Measurements from ENCODE around the gene ZYG11A. TPM values are rescaled to one million over a fixed set of nuclear protein-coding genes. Genes with fewer than 3 reads are reported as not detected.

The ZYG11A gene
- total RNA-seq, 1 donor from 2014 or later: 0.30 TPM

DNA sequence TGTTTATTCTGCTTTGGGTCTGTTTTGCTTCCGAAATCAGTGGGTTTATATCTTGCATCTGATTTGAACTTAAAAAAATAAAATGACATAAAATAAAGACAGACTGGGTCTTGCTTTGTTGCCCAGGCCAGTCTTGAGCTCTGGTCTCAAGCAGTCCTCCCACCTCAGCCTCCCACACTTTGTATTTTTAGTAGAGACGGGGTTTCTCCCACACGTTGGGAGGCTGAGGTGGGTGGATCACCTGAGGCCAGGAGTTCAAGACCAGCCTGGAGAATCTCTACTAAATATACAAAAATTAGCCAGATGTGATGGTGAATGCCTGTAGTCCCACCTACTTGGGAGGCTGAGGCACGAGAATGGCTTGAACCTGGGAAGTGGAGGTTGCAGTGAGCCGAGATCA, 5.9 kb downstream of the ZYG11A start:
- Histone ChIP-seq H3K27ac (ENCODE audit: low read depth, low read length) (no peak overlapping the region), H3K9ac (ENCODE audit: low read length) (no peak overlapping the region), H2AFZ (ENCODE audit: low read depth, low read length) (no peak overlapping the region), H3K9me3 (ENCODE audit: insufficient read depth, low read depth, low read length) (no peaks in the 10 kb centered on the region), H3K79me2 (ENCODE audit: insufficient read depth, low read length) (no peaks in the 10 kb centered on the region), H3K4me2 (ENCODE audit: low read length) (no peak overlapping the region), H3K36me3 (ENCODE audit: insufficient read depth, low read length) (no peaks in the 10 kb centered on the region), H3K4me3 (ENCODE audit: insufficient read depth, low read depth, low read length) (no peak overlapping the region), H4K20me1 (ENCODE audit: insufficient read depth, low read length) (no peaks in the 10 kb centered on the region), H3K27me3 (ENCODE audit: insufficient read depth, low read length) (no peaks in the 10 kb centered on the region), H3K4me1 (ENCODE audit: insufficient read depth, low read length) (peaks cover under 1% of the 10 kb centered on the region)
- Mint-ChIP-seq H3K36me3 (ENCODE audit: low read depth, unreplicated experiment) (no peaks in the 10 kb centered on the region), H3K4me3 (ENCODE audit: unreplicated experiment) (no peak overlapping the region), H3K9me3 (ENCODE audit: unreplicated experiment) (no peaks in the 10 kb centered on the region), H3K4me1 (ENCODE audit: low read depth, unreplicated experiment) (no peaks in the 10 kb centered on the region), H3K27ac (ENCODE audit: unreplicated experiment) (no peak overlapping the region), H3K27me3 (ENCODE audit: low read depth, unreplicated experiment) (peaks cover 13% of the 10 kb centered on the region)
- TF ChIP-seq EZH2 (IDR thresholded peaks at IDR 0.05; ENCODE audit: insufficient read depth, low read length): no peak
- TF ChIP-seq, protein P1, sequence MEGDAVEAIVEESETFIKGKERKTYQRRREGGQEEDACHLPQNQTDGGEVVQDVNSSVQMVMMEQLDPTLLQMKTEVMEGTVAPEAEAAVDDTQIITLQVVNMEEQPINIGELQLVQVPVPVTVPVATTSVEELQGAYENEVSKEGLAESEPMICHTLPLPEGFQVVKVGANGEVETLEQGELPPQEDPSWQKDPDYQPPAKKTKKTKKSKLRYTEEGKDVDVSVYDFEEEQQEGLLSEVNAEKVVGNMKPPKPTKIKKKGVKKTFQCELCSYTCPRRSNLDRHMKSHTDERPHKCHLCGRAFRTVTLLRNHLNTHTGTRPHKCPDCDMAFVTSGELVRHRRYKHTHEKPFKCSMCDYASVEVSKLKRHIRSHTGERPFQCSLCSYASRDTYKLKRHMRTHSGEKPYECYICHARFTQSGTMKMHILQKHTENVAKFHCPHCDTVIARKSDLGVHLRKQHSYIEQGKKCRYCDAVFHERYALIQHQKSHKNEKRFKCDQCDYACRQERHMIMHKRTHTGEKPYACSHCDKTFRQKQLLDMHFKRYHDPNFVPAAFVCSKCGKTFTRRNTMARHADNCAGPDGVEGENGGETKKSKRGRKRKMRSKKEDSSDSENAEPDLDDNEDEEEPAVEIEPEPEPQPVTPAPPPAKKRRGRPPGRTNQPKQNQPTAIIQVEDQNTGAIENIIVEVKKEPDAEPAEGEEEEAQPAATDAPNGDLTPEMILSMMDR (IDR thresholded peaks at IDR 0.05; ENCODE audit: insufficient read depth, low read depth, low read length): no peak
- no peak for DNase-seq (ENCODE audit: low read depth)
- FAIRE-seq: no peak

DNA sequence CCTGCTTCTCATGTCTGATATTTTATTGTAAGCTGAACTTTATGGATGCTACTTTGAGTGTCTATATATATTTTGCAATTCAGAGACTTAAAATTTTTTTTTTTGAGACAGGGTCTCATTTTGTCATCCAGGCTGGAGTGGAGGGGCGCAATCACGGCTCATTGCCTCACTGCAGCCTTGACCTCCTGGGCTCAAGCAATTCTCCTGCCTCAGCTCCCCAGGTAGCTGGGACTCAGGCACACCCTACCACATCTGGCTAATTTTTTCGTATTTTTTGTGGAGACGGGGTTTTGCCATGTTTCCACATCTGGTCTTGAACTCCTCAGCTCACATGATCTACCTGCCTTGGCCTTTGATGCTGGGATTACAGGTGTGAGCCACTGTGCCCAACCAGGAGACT, 8.4 kb downstream of the ZYG11A start:
- no peak overlapping the region for H3K27ac Mint-ChIP-seq (ENCODE audit: unreplicated experiment)
- Histone ChIP-seq H3K79me2 (ENCODE audit: insufficient read depth, low read length) (no peaks in the 10 kb centered on the region), H4K20me1 (ENCODE audit: insufficient read depth, low read length) (no peaks in the 10 kb centered on the region), H3K4me3 (ENCODE audit: insufficient read depth, low read depth, low read length) (no peak overlapping the region), H3K27me3 (ENCODE audit: insufficient read depth, low read length) (no peaks in the 10 kb centered on the region), H3K4me2 (ENCODE audit: low read length) (no peak overlapping the region), H3K36me3 (ENCODE audit: insufficient read depth, low read length) (no peaks in the 10 kb centered on the region), H3K9ac (ENCODE audit: low read length) (no peak overlapping the region), H3K27ac (ENCODE audit: low read depth, low read length) (no peak overlapping the region), H2AFZ (ENCODE audit: low read depth, low read length) (no peak overlapping the region), H3K4me1 (ENCODE audit: insufficient read depth, low read length) (no peaks in the 10 kb centered on the region), H3K9me3 (ENCODE audit: insufficient read depth, low read depth, low read length) (no peaks in the 10 kb centered on the region)
- DNase-seq (ENCODE audit: low read depth): no peak
- H3K4me3 Mint-ChIP-seq (ENCODE audit: unreplicated experiment): no peak overlapping the region
- TF ChIP-seq, protein P1 (IDR thresholded peaks at IDR 0.05; ENCODE audit: insufficient read depth, low read depth, low read length): no peak
- no peak for TF ChIP-seq EZH2 (IDR thresholded peaks at IDR 0.05; ENCODE audit: insufficient read depth, low read length)
- no peaks in the 10 kb centered on the region for H3K36me3 Mint-ChIP-seq (ENCODE audit: low read depth, unreplicated experiment)
- peaks cover 4% of the 10 kb centered on the region for H3K27me3 Mint-ChIP-seq (ENCODE audit: low read depth, unreplicated experiment)
- H3K4me1 Mint-ChIP-seq (ENCODE audit: low read depth, unreplicated experiment): no peaks in the 10 kb centered on the region
- no peak for FAIRE-seq
- no peaks in the 10 kb centered on the region for H3K9me3 Mint-ChIP-seq (ENCODE audit: unreplicated experiment)

DNA sequence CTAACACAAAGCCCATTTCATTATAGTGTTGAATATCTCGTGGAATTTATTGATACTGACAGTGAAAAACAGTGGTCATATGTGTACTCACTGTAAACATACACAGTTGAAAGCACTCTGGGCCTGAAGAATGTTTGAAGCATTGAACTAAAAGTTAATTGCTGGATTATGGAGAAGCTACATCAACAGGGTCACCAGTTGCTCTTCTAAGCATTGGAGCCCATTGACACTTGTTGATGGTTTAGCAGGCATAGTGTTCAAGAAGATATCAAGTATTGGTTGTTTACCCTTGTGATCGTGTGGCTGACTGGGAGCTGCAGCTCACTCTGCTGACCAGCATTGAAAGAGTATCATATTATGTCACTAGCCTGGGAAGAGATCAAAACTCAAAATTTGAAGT, 10.3 kb downstream of the ZYG11A start:
- H3K36me3 Mint-ChIP-seq (ENCODE audit: low read depth, unreplicated experiment): no peaks in the 10 kb centered on the region

More for the DNA sequence above, 10.3 kb downstream of the ZYG11A start:
- Histone ChIP-seq H3K79me2 (ENCODE audit: insufficient read depth, low read length) (no peaks in the 10 kb centered on the region), H3K27me3 (ENCODE audit: insufficient read depth, low read length) (no peaks in the 10 kb centered on the region), H3K4me1 (ENCODE audit: insufficient read depth, low read length) (no peaks in the 10 kb centered on the region), H3K9ac (ENCODE audit: low read length) (no peak overlapping the region), H4K20me1 (ENCODE audit: insufficient read depth, low read length) (no peaks in the 10 kb centered on the region), H3K27ac (ENCODE audit: low read depth, low read length) (no peak overlapping the region), H3K4me3 (ENCODE audit: insufficient read depth, low read depth, low read length) (no peak overlapping the region), H3K36me3 (ENCODE audit: insufficient read depth, low read length) (no peaks in the 10 kb centered on the region), H2AFZ (ENCODE audit: low read depth, low read length) (no peak overlapping the region), H3K9me3 (ENCODE audit: insufficient read depth, low read depth, low read length) (no peaks in the 10 kb centered on the region), H3K4me2 (ENCODE audit: low read length) (no peak overlapping the region)
- Mint-ChIP-seq H3K4me3 (ENCODE audit: unreplicated experiment) (no peak overlapping the region), H3K4me1 (ENCODE audit: low read depth, unreplicated experiment) (no peaks in the 10 kb centered on the region), H3K27me3 (ENCODE audit: low read depth, unreplicated experiment) (peaks cover 4% of the 10 kb centered on the region), H3K27ac (ENCODE audit: unreplicated experiment) (no peak overlapping the region), H3K9me3 (ENCODE audit: unreplicated experiment) (no peaks in the 10 kb centered on the region)
- FAIRE-seq: no peak
- DNase-seq (ENCODE audit: low read depth): no peak
- TF ChIP-seq EZH2 (IDR thresholded peaks at IDR 0.05; ENCODE audit: insufficient read depth, low read length): no peak
- TF ChIP-seq, protein P1 (IDR thresholded peaks at IDR 0.05; ENCODE audit: insufficient read depth, low read depth, low read length): no peak

All from astrocyte (in vitro differentiated cells and primary cell).